H1 (cell line): ENCODE results near the gene ALOX5AP. TPM values are rescaled to one million over a fixed set of nuclear protein-coding genes. Genes with fewer than 3 reads are reported as not detected.

ENCODE experiments used
- CTCF ChIA-PET: fragments of 300-600 bp; sonication (Branson Sonifier 250); formaldehyde crosslinking; loops from one replicate; lab custom pipeline; 2021; ENCODE audit not compliant: partially characterized antibody; lab: Charles Lee
- POLR2A ChIA-PET: fragments of 300-600 bp; sonication (Branson Sonifier 250); formaldehyde crosslinking; loops from one replicate; lab custom pipeline; 2021; ENCODE audit warnings: inconsistent platforms; ENCODE audit not compliant: partially characterized antibody; lab: Charles Lee
- DNase-seq, 2 experiments: peaks; one replicate each; pipeline versions ENCODE4 v3.0.0 to v3.0.0-alpha.2; 2010 to 2022; ENCODE audit warnings: low spot score in 2 of 2, low read depth in 1 of 2, mixed read lengths in 1 of 2
- FAIRE-seq: peaks from 2 replicates; lab custom pipeline; 2011; peaks lifted over from hg19 to GRCh38; lab: Jason Lieb, UNC
- H2AFZ ChIP-seq: 2 replicates; pipeline ENCODE4 v1.8.1; 2012; ENCODE audit warnings: low read length, inconsistent platforms
- H2AK5ac ChIP-seq: 2 replicates; pipeline ENCODE4 v1.6.1; 2013; ENCODE audit warnings: low read depth, low read length
- H2BK120ac ChIP-seq: replicated peaks from 2 replicates; pipeline ENCODE3; 2013; ENCODE audit warnings: low read depth, low read length, inconsistent platforms
- H2BK12ac ChIP-seq: 2 replicates; pipeline ENCODE4 v1.6.1; 2013; ENCODE audit warnings: low read depth, low read length
- H2BK15ac ChIP-seq: 2 replicates; pipeline ENCODE4 v1.6.1; 2013; ENCODE audit warnings: low read length
- H2BK20ac ChIP-seq: 2 replicates; pipeline ENCODE4 v1.6.1; 2013; ENCODE audit warnings: low read length
- H2BK5ac ChIP-seq: 2 replicates; pipeline ENCODE4 v1.6.1; 2013; ENCODE audit warnings: low read depth, low read length
- H3K14ac ChIP-seq: 2 replicates; pipeline ENCODE4 v1.6.1; 2013; ENCODE audit warnings: inconsistent platforms; ENCODE audit not compliant: insufficient read length
- H3K18ac ChIP-seq: 2 replicates; pipeline ENCODE4 v1.6.1; 2013; ENCODE audit warnings: low read length; ENCODE audit errors: extremely low read depth
- H3K23ac ChIP-seq: 2 replicates; pipeline ENCODE4 v1.6.1; 2013; ENCODE audit warnings: inconsistent platforms; ENCODE audit not compliant: insufficient read length
- H3K23me2 ChIP-seq: 2 replicates; pipeline ENCODE4 v1.6.1; 2013; ENCODE audit warnings: low read depth, low read length
- H3K27ac ChIP-seq: 2 replicates; pipeline ENCODE4 v1.6.1; 2011; ENCODE audit warnings: low read depth, low read length, inconsistent platforms
- H3K27me3 ChIP-seq, 4 experiments: replicated peaks in 1 of 4; 1 replicate in 1 of 4; 2 replicates in 3 of 4; pipeline versions ENCODE4 v1.6.1 to v1.8.1; 2011 to 2013; ENCODE audit warnings: low read length in 3 of 4, mild to moderate bottlenecking in 3 of 4, inconsistent platforms in 2 of 4, mixed read lengths in 2 of 4, moderate library complexity in 1 of 4; ENCODE audit not compliant: control insufficient read depth in 3 of 4, insufficient read depth in 3 of 4; ENCODE audit errors: extremely low read depth in 1 of 4
- H3K36me3 ChIP-seq, 4 experiments: 2 replicates each; pipeline versions ENCODE4 v1.6.1 to v1.8.1; 2011 to 2013; ENCODE audit warnings: mild to moderate bottlenecking in 4 of 4, low read length in 3 of 4, moderate library complexity in 2 of 4, control low read depth in 1 of 4, inconsistent platforms in 1 of 4; ENCODE audit not compliant: insufficient read depth in 4 of 4, control insufficient read depth in 2 of 4
- H3K4ac ChIP-seq: replicated peaks from 2 replicates; pipeline ENCODE3; 2013; ENCODE audit warnings: low read length, low read depth, mixed read lengths, inconsistent platforms; ENCODE audit not compliant: insufficient read length
- H3K4me1 ChIP-seq, 4 experiments: replicated peaks in 1 of 4; 1 replicate in 1 of 4; 2 replicates in 3 of 4; pipeline versions ENCODE4 v1.6.1 to v1.8.1; 2011 to 2013; ENCODE audit warnings: low read length in 3 of 4, inconsistent platforms in 2 of 4, mixed read lengths in 1 of 4; ENCODE audit not compliant: insufficient read depth in 4 of 4, control insufficient read depth in 3 of 4
- H3K4me2 ChIP-seq, 2 experiments: 2 replicates each; pipeline versions ENCODE4 v1.6.1 to v1.8.1; 2011 to 2013; ENCODE audit warnings: low read depth in 2 of 2, low read length in 2 of 2, control low read depth in 1 of 2, inconsistent platforms in 1 of 2, mild to moderate bottlenecking in 1 of 2; ENCODE audit not compliant: insufficient read depth in 1 of 2
- H3K4me3 ChIP-seq, 4 experiments: fragments of 200-600, 300-600 bp in 1 of 4; sonication (generic), shearing (Covaris generic), sonication (Bioruptor Twin) in 1 of 4; 2 replicates each; pipeline versions ENCODE4 v1.5.1 to v1.8.1; 2011 to 2016; ENCODE audit warnings: low read length in 4 of 4, low read depth in 3 of 4, control low read depth in 2 of 4, inconsistent platforms in 2 of 4, mild to moderate bottlenecking in 2 of 4, mixed read lengths in 1 of 4, moderate library complexity in 1 of 4; ENCODE audit not compliant: insufficient read depth in 2 of 4; ENCODE audit errors: extremely low read depth in 1 of 4
- H3K56ac ChIP-seq: replicated peaks from 2 replicates; pipeline ENCODE3; 2013; ENCODE audit warnings: low read depth, mild to moderate bottlenecking, mixed read lengths, low read length, inconsistent platforms; ENCODE audit not compliant: insufficient read length
- H3K79me1 ChIP-seq: 2 replicates; pipeline ENCODE4 v1.6.1; 2013; ENCODE audit warnings: low read depth, low read length, control low read depth
- H3K79me2 ChIP-seq, 2 experiments: 2 replicates each; pipeline versions ENCODE4 v1.6.1 to v1.8.1; 2012 to 2013; ENCODE audit warnings: low read length in 2 of 2, mild to moderate bottlenecking in 2 of 2, inconsistent platforms in 1 of 2; ENCODE audit not compliant: insufficient read depth in 2 of 2, control insufficient read depth in 1 of 2
- H3K9ac ChIP-seq, 4 experiments: replicated peaks in 1 of 4; 1 replicate in 1 of 4; 2 replicates in 3 of 4; pipeline versions ENCODE4 v1.6.1 to v1.8.1; 2011 to 2013; ENCODE audit warnings: low read depth in 3 of 4, low read length in 3 of 4, control low read depth in 2 of 4, mild to moderate bottlenecking in 2 of 4, moderate library complexity in 2 of 4, inconsistent platforms in 1 of 4; ENCODE audit errors: extremely low read depth in 1 of 4
- H3K9me3 ChIP-seq, 2 experiments: 2 replicates each; pipeline versions ENCODE4 v1.6.1 to v1.8.1; 2012 to 2013; ENCODE audit warnings: mild to moderate bottlenecking in 2 of 2, moderate library complexity in 2 of 2, control low read depth in 1 of 2, inconsistent platforms in 1 of 2, low read depth in 1 of 2, low read length in 1 of 2, mixed read lengths in 1 of 2; ENCODE audit not compliant: insufficient read depth in 2 of 2
- H4K20me1 ChIP-seq, 2 experiments: replicated peaks in 1 of 2; 2 replicates each; pipeline versions ENCODE3 to v1.8.1; 2011 to 2013; ENCODE audit warnings: inconsistent platforms in 2 of 2, low read length in 2 of 2, mild to moderate bottlenecking in 1 of 2; ENCODE audit not compliant: insufficient read depth in 2 of 2, control insufficient read depth in 1 of 2
- H4K5ac ChIP-seq: 2 replicates; pipeline ENCODE4 v1.6.1; 2013; ENCODE audit warnings: low read length, low read depth, mixed read lengths, inconsistent platforms; ENCODE audit not compliant: insufficient read length
- H4K8ac ChIP-seq: 2 replicates; pipeline ENCODE4 v1.8.0; 2013; ENCODE audit warnings: mild to moderate bottlenecking, moderate library complexity, low read length, inconsistent platforms; ENCODE audit not compliant: insufficient read depth; ENCODE audit errors: extremely low read depth
- H4K91ac ChIP-seq: replicated peaks from 2 replicates; pipeline ENCODE3; 2013; ENCODE audit warnings: low read length, mixed read lengths, inconsistent platforms; ENCODE audit not compliant: insufficient read length
- ASH2L ChIP-seq: fragments of 200-600, 300-600 bp; sonication (generic); IDR thresholded peaks from one replicate; pipeline ENCODE4 v1.7.1; 2017; ENCODE audit warnings: low read length
- EGR1 ChIP-seq: IDR thresholded peaks from 2 replicates; pipeline ENCODE4 v1.6.1; 2011; ENCODE audit warnings: low read depth, low read length, borderline replicate concordance
- HDAC6 ChIP-seq: IDR thresholded peaks from one replicate; pipeline ENCODE4 v1.7.1; 2012; ENCODE audit warnings: low read depth, mild to moderate bottlenecking, inconsistent platforms, low read length, moderate library complexity
- KDM4A ChIP-seq: IDR thresholded peaks from one replicate; pipeline ENCODE4 v1.7.1; 2012; ENCODE audit warnings: low read depth, mild to moderate bottlenecking, moderate library complexity, low read length, inconsistent platforms; ENCODE audit not compliant: severe bottlenecking
- POLR2AphosphoS5 ChIP-seq: IDR thresholded peaks from 2 replicates; pipeline ENCODE4 v1.6.1; 2011; ENCODE audit warnings: low read depth, low read length
- SRF ChIP-seq: IDR thresholded peaks from 2 replicates; pipeline ENCODE4 v1.6.1; 2011; ENCODE audit warnings: mild to moderate bottlenecking, low read depth, low read length, moderate library complexity
- SUZ12 ChIP-seq: fragments of 200-600 bp; sonication (generic); IDR thresholded peaks from 2 replicates; pipeline ENCODE4 v1.6.1; 2012; ENCODE audit warnings: mild to moderate bottlenecking, inconsistent platforms, low read length, moderate library complexity, mixed read lengths
- WGBS, 2 experiments: shearing (Covaris generic) in 1 of 2; methylation state at CpG; one replicate each; pipeline versions ENCODE4 v1.1.6 to v1.1.7; 2013 to 2015; ENCODE audit warnings: low lambda C conversion rate in 2 of 2, mixed read lengths in 2 of 2, inconsistent platforms in 1 of 2, low coverage in 1 of 2, missing lambda C conversion rate in 1 of 2; ENCODE audit not compliant: insufficient replicate concordance in 2 of 2, insufficient coverage in 1 of 2, insufficient read length in 1 of 2; ENCODE audit errors: extremely low coverage in 1 of 2, missing lambda C conversion rate in 1 of 2; 5-methylcytosine and 5-hydroxymethylcytosine counted together
- polyA plus RNA-seq, 7 experiments: library from polyadenylated mRNA; depleted of rRNA in 3 of 7; stranded (reverse) in 5 of 7; unstranded in 2 of 7; fragments of >200 nt in 5 of 7; fragments of 200-250 nt in 2 of 7; gene quantifications; 1 replicate in 5 of 7; 2 replicates in 1 of 7; 4 replicates in 1 of 7; pipeline versions ENCODE4 v1.2.1 to v1.2.3, GENCODE V29; 2011 to 2013; ENCODE audit warnings: missing spikeins in 2 of 7, mixed read lengths in 2 of 7
- total RNA-seq: library from RNA; stranded (reverse); fragmentation: NEBNext Ultra II Directional; extraction: Animal tissue kit (Norgen Biotek cat#: 25700); gene quantifications from 2 replicates; pipeline ENCODE4 v1.2.1, GENCODE V29; 2021

The ALOX5AP gene
- total and polyA plus RNA-seq, 2 of the 8 experiments (the other 6 are each of a cell fraction or from before 2014, with no cell fraction given), result not detected

- H4K5ac ChIP-seq, result no peak overlapping the region
- H3K56ac ChIP-seq, result no peak overlapping the region
- H2BK12ac ChIP-seq, result no peak overlapping the region
- H4K91ac ChIP-seq, result no peak overlapping the region
- TF ChIP-seq SRF (no peak), ASH2L (no peak), EGR1 (no peak), HDAC6 (no peak), SUZ12 (no peak), POLR2AphosphoS5 (no peak), KDM4A (no peak)
- no peaks in the 10 kb centered on the region for H3K79me1 ChIP-seq
- no peaks in the 10 kb centered on the region for H4K20me1 ChIP-seq
- no peaks in the 10 kb centered on the region for H3K23me2 ChIP-seq
- no peaks in the 10 kb centered on the region for H3K79me2 ChIP-seq
- H2BK120ac ChIP-seq, result no peak overlapping the region
- H3K9me3 ChIP-seq, result no peaks in the 10 kb centered on the region
- 90% methylated on average over 3 of the region's 3 CpGs; no CpG with 5 or more reads in 1 of the 2 experiments for WGBS, 2 experiments
- no peak overlapping the region for H2BK15ac ChIP-seq
- no peak for DNase-seq
- H3K9ac ChIP-seq, result no peak overlapping the region
- H3K4me3 ChIP-seq, result no peak overlapping the region
- H2BK5ac ChIP-seq, result no peak overlapping the region
- no peaks in the 10 kb centered on the region for H3K36me3 ChIP-seq
- H2BK20ac ChIP-seq, result no peak overlapping the region
- no peak overlapping the region for H3K14ac ChIP-seq
- no peak for FAIRE-seq
- H3K27ac ChIP-seq, result no peak overlapping the region
- no peak overlapping the region for H2AK5ac ChIP-seq
- CTCF ChIA-PET, result interaction anchor here (1.4 kb wide), 1 partner anchor 64 kb away, joined by 3 read pairs; no protein-coding TSS in a partner anchor
- no peak overlapping the region for H3K4me2 ChIP-seq
- no peak overlapping the region for H3K18ac ChIP-seq
- no peaks in the 10 kb centered on the region for H3K27me3 ChIP-seq
- POLR2A ChIA-PET, result no interaction called here
- no peak overlapping the region for H2AFZ ChIP-seq
- H3K4me1 ChIP-seq, result no peaks in the 10 kb centered on the region
- H3K4ac ChIP-seq, result no peak overlapping the region
- H4K8ac ChIP-seq, result no peak overlapping the region
- no peak overlapping the region for H3K23ac ChIP-seq
Observed at GRCh38 chr13:30759748-30760147, 24.4 kb downstream of the ALOX5AP start.
